Epithelial cell of prostate (primary cell): ENCODE results near the gene KIAA0232.
"Not testable (repeated sequence)": the region's sequence is repeated elsewhere in the genome, so short reads cannot be mapped to it uniquely, and the experiment has no call there.

Source experiments
- DNase-seq: peaks from one replicate; pipeline ENCODE4 v3.0.0-alpha.2; 2011; ENCODE audit warnings: low read depth, low spot score
- H3K27ac ChIP-seq: fragments of 450-650 bp; 2 replicates; pipeline ENCODE4 v1.5.1; 2017; ENCODE audit warnings: mild to moderate bottlenecking

The KIAA0232 gene

DNA sequence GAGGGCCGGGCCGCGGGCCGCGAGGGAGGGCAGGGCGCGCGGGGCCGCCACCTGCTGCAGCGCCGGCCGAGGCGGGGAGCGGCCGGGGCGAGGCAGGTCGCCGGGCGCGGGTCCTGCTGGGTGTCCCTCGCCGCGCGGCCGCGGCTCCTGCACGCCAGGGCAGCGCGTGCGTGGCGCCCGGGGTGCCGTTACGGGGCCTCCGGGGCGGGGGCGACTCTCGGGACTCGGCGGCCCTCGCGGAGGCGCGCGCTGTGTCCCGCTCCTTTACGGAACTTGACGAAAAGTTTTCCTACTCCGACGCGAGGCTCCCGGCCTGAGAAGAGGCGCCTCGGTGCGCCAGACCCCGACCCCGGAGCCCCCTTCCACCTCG, 127.4 kb downstream of the KIAA0232 start:
- peak overlapping the region; percentile 91 for H3K27ac ChIP-seq
- no peak for DNase-seq

DNA sequence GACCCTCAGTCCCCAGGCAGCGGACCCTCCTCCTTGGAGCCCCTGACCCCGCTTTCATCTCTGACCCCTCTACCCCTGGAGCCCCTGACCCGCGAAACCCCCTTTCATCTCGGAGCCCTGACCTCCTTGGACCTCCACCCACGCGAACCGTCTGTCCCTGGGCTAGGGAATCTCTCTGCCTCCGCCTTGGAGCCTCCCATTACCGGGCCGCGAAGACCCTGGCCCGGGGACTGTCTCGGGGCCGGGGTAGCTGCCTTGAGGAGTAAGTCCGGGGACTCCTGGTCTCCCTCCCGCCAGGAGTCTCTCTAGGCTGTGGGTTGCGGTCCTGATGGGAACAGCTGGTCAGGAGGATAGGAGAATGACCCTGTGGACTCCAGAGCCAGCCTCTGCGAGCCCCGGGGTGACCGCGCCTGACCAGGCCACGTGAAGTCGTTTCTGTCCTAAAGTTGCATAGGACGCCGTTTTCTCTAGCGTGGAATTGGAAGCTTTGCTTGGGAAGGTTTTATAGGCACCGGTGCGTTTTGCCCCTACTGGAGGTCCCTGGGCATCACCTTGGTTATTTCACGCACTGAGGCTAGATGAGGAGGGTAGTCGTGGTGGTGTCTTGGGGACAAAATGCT, 127.9 kb downstream of the KIAA0232 start:
- no peak overlapping the region for H3K27ac ChIP-seq
- no peak for DNase-seq

DNA sequence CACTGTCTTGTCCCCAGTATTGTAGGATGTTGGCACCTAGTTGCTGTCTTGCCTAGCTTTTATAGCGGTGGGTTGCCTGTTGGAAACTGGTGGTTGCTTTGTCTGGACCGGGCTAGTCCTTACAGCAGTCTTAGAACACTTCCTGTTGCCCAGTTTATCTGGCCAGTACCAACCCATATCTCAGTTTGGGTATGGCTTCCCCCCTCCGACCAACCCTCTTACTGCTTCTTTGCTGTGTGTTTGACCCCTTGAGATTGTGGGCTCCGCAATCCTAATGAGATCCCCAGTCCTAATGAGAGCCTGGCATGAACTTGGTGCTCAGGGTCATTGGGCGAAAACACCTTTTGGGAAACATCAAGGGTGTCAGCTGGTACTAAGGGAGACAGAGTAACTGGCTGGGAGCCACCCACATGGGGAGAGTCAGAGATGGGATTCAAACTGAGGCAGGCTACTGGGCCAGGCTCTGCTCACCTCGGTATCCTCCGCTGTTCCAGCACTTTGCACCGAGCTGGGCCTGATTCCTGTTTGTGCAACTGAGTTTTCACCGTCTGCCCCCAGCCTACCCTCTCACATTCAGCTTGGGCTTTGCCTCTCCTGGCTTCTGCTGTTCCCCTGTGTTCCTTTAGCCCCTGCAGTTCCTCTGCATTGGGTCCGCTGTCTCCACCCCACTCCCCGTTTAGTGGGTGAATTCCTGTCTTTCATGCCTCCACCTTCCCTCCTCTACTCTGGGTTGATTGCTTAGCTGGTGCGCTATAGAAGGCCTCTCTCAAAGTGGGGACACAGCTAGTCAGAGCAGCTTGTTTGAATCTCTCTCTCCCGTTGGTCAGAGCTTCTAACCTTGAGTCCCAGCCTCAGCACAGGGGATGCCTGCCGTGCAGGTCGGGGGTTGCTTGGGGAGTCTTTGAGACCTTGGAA, 128.7 kb downstream of the KIAA0232 start:
- no peak for DNase-seq

DNA sequence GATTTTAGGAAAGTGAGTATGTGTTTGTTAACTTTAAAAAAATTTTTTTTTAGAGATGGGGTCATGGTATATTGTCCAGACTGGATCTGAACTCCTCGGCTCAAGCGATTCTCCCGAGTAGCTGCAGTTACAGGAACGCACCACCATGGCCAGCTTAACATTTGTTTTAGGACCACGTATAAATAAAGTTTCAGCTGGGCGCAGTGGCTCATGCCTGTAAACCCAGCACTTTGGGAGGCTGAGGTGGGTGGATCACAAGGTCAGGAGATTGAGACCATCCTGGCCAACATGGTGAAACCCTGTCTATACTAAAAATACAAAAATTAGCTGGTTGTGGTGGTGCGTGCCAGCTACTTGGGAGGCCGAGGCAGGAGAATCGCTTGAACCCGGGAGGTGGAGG, 129.4 kb downstream of the KIAA0232 start:
- not testable (repeated sequence) for H3K27ac ChIP-seq, DNase-seq

More for the DNA sequence above, 128.7 kb downstream of the KIAA0232 start:
- H3K27ac ChIP-seq = no peak overlapping the region

DNA sequence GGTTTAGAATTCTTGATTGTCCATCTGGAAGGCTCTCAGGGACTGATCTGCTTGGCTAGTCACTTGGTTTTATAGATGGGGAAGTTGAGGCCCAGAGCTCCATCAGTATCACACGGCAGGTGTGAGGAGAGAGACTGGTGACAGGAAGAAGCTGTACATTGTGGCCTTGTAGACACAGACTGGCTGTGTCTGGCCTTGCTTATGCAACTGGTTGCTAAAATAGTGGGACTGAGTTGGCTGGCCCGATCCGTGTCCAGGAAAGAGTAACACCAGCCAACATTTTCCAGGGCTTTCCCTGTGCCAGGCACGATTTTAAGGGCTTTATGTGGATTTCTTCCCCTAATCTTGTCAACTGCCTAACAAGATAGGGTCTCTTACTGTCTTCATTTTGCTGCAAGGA, 129.9 kb downstream of the KIAA0232 start:
- no peak for DNase-seq
- no peak overlapping the region for H3K27ac ChIP-seq

DNA sequence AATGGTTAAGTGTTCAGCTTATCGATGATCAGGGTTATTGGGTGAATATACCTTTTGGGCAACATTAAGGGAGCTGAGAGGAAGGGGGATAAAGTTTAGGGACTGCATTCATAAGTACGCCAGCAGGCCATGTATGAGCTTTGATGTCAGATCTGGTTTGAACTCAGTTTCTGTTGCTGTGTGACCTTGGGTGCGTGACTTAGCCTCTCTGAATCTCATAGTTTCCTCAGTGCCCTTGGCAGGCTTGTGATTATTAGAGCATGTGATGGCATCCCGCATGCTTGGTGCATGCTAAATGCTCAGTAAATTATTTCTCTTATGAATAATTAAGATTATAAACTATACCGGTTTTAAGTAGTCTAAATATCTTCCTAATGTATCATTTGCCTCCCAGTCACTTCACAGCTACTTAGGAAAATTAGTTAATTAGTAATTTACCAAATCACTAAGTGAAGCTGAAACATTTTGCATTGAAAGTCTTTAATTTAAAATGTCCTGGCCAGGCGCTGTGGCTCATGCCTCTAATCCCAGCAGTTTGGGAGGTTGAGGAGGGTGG, 130.9 kb downstream of the KIAA0232 start:
- H3K27ac ChIP-seq = no peak overlapping the region
- no peak for DNase-seq

DNA sequence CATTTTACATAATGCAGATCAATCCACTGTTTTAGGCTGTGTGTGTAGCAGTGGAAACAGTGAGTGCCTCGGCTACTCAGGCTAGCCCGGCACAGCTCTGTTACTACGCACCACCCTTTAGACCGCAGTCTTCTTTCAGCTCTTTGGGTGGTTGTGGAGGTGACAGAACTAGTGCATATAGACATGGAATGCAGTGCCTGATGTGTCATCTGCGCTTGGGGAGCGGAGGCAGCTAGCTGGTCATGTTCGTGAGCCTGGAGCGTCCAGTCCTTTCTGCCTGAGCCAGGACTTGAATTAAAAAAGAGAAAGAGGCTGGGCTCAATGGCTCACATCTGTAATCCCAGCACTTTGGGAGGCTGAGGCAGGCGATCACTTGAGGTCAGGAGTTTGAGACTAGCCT, 131.9 kb downstream of the KIAA0232 start:
- no peak for DNase-seq
- no peak overlapping the region for H3K27ac ChIP-seq

DNA sequence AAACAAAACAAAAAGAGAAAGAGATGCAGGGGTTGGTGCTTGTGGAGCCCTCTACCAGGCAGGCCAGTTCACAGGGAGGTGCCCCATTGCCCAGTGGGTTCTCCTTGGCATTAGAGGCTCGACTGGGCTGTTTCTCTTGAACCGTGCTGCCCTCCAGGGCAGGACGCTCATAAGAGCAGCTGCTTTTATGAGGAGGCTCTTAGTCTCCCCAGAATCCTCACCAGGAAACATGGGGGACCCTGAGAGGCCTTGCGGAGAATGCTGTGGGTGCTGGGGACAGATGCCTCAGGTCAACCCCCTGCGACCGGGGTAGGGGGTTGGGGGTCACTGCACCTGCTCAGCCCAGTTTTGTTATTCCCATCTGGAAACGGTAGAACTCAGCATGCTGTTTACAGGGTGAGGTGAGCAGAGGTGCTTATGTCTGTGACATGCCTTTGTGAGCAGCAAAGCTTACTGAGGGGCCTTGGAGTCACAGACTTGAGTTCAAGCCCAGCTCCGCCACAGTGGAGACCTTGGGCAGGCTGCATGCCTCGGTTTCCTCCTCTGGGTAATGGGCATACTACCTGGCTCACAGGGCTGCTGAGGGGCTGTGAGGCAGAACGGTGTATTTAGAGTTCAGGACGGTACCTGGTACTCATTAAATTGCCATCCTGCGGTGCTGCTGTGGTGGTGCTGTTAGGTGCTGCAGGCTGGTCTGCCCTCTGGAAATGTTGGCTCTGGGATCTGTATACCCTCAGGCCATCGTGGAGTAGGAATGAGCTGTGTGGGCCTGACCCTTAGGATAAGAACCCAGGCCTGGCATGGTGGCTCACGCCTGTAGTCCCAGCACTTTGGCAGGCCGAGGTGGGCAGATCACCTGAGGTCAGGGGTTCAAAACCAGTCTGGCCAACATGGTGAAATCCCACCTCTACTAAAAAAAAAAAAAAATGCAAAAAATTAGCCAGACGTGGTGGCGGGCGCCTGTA, 132.8 kb downstream of the KIAA0232 start:
- DNase-seq = no peak
- no peak overlapping the region for H3K27ac ChIP-seq

DNA sequence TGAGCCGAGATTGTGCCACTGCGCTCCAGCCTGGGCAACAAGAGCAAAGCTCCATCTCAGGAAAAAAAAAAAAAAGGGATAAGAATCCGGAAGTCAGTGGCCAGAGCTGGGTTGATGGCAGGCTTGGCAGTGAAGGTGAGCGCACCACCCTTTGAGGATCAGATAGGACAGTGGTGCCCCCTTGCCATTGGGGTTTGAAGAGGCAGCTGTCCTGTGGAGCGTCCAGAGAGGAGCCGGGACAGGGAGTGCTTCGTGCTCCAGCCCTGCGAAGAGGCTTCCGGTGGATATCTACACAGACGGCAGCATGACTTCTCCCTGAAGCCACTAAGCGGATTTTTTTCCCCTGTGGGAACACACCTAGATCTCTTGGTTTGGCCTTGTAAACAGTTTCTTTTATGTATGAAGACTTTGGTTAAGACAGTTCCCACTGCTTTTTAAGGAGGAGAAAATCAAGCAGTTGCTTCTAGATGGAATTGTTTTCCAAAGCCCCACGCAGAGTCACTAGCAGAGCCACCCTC, 133.6 kb downstream of the KIAA0232 start:
- no peak for DNase-seq
- no peak overlapping the region for H3K27ac ChIP-seq

DNA sequence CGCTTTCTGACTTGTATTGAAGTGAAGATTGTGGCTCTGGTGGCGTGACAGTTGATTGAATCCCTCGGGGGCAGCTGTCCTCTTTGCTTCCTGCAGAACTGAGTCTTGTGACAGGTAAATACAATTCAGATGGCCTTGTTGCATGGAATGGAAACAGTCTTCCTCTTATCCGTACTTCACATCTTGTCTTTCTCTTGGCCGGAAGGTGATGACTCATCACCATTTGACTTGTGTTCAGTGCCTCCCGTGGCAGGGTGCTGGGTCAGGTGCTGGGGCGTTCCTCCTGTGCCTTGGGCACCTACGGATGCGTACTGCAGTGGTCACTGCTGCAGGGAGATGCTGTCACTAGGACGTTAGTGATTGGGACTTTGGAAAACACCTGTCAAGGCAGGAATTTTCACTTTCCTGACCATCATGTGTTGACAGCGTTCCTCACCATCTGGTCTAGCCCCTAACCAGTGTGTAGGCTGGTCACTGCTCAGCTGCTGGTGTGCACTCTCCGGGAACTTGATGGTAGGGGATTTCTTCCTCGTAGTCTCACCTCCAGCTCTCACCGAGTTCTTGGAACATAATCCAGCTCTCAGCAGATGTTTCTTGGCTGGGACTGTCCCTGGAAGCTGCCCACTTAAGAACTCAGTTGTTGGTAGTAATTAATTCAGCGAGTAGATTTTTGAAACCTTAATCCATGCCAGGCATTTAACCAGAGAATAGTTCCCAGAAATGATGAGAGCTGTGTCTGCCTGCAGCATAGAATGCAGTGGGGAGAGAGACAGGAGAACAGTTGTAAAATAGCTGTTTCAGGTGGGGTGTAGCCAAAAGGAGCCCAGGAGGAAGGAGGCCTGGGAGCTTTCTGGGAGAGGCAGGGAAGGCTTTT, 134.3 kb downstream of the KIAA0232 start:
- no peak for DNase-seq
- H3K27ac ChIP-seq = peak overlapping the region; percentile 4

DNA sequence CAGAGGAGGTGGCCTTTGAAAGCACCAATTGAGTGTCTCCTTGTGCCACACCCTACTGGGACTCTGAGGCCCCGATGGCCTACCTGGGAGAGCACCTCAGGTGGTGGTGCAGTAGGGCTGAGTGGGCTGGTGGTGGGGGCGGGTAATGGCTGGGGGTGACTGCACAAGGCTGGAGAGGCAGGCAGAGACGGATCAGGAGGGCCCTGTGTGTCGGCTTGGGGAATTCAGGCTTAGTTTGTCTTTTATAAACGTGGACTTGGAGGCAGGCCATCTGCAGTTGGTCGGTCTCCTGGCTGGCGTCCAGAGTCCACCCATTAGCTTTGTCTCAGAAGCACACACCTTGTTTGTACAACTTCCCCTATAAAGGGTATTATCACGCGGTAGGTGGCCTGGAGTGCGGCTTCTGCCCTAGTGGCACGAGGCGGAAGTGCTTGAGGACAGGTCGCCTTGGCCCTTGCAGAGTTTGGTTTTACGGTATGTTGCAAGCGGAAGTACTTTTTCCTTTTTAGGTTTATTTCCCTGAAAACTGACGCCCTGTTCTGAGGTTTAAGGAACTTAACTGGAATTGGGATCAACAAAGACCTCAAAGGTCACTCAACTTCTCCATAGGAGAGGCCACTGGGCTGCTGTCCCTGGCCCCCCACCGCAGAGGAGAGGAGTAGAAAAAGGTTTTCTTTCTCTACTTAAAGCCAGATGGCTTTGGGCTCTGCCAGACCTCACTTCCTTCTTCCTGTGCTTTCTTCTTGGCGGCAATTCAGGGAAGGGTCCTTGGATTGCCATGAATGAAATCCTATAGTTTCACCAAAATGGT, 135.1 kb downstream of the KIAA0232 start:
- peak overlapping the region; percentile 4 for H3K27ac ChIP-seq
- no peak for DNase-seq

DNA sequence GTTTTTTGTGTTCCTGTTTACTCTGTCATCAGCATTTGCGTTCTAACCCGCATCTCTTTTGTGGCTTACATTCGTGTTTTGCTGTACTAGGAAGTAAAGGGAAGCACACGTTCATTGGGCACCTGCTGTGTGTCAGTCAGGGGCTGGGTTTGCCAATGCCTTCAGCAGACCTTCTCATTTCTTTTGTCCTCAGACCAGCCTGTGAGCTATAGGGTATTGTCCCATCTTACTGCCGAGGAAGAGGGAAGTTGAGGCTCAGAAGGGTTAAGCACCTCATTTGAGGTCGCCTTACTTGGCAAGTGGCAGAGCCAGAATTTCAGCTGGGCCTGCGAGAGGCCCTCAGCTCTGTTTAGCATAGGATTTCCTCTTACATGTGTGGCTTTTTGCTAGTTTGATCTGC, 135.8 kb downstream of the KIAA0232 start:
- H3K27ac ChIP-seq = no peak overlapping the region
- DNase-seq = no peak

DNA sequence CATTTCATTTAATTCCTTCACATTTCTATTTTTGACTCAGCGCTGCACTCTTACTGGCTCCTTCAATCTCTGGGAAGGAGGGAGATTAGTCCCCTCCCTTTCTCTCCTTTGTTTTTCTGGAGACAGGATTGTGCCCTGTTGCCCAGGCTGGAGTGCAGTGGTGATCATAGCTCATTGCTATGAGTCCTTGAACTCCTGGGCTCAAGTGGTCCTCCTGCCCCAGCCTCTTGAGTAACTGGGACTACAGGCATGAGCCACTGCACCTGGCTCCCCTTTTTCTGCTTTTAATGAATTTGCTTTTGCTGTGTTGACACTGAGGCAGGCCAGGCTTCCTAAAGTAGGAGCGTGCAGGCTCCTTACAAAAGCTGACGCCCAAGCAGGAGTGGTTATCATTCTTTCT, 137.6 kb downstream of the KIAA0232 start:
- no peak for DNase-seq
- no peak overlapping the region for H3K27ac ChIP-seq

DNA sequence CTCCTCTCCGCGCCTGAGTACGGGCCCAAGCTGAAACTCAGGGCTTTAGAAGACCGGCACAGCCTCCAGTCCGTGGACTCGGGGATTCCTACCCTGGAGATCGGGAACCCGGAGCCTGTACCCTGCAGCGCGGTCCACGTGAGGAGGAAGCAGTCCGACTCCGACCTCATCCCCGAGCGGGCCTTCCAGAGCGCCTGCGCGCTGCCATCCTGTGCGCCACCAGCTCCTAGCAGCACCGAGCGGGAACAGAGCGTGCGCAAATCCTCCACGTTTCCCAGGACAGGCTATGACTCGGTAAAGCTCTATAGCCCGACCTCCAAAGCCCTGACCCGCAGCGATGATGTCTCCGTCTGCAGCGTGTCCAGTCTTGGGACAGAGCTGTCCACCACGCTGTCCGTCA, 141.0 kb downstream of the KIAA0232 start:
- H3K27ac ChIP-seq = no peak overlapping the region
- no peak for DNase-seq

DNA sequence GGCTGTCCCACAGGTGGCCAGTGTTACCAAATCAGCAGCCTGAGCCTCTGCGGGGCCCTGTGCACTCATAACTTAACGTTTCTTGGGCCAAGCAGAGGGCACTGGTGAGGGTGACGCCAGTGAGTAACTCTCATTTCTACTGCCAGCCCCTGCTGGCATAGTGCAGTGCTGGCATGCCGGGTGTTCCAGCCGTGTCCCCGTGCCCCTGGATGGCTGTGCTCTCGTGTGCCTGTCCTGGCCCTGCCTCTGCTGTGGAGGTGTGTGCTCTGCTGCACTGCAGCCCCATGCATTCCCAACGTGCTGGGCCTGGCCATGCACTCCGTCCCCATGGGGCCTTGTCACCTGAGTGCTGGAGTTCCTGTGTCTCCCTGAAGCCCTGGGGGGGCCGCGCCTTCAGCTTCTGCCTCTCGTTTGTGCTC, 141.8 kb downstream of the KIAA0232 start:
- DNase-seq = no peak
- no peak overlapping the region for H3K27ac ChIP-seq

DNA sequence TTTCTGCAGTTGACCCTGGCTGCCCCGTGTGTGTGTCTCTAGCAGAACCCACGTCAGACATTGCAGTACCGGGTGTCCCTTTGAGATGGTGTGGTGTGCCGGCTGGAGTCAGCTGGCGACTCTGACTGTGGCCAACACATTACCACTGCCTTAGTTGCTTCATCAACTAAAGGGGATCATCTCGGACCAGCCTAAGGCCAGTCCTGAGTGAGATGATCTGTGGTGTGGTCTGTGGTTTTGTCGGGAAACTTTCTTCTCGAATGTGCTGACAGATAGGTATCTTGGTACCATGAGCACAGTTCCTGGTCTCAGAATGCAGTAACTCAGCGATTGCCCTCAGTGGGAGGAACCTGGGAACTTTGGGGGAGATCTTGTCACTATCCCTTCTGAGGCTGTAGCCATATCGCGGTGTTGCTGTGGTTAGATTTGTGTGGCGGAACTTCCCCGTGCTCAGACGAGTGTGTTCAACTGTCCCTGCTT, 142.9 kb downstream of the KIAA0232 start:
- H3K27ac ChIP-seq = no peak overlapping the region
- DNase-seq = no peak

DNA sequence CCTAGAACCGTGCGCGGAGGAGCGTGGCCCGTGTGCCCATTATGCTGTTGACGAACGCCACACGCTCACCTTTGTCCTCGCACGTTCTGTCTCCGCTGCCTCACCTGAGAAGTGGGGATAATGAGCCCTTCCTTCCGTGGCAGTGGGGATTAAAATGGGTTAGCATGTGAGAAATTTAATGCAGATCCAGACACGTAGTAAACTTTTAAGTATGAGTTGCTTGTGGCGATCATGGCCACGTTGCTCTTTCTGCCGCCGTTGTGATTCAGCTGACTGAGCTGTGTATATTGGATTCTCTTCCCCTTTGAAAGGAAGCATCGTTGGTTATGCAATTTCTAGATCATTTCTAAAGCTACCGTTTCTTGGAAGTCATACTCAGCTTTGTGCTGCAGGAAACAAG, 143.6 kb downstream of the KIAA0232 start:
- no peak overlapping the region for H3K27ac ChIP-seq
- DNase-seq = no peak
